Astrocyte of the spinal cord (primary cell): ENCODE results near the gene TNFRSF19.

Source experiments
- DNase-seq: peaks from one replicate; pipeline ENCODE4 v3.0.0; 2011; ENCODE audit warnings: low read depth, low spot score
- H3K4me3 ChIP-seq: 2 replicates; pipeline ENCODE4 v1.5.1; 2011; ENCODE audit warnings: low read depth, mild to moderate bottlenecking, low read length, moderate library complexity
- in situ Hi-C: cut with HindIII; loops from 2 replicates; pipeline ENCODE4 v1.10.0; 2017; ENCODE audit warnings: low sequenced_read_pairs
- TF ChIP-seq, protein P1 (sequence below): IDR thresholded peaks from 2 replicates; pipeline ENCODE4 v1.5.1; 2012; ENCODE audit warnings: low read depth, mild to moderate bottlenecking, low read length, inconsistent platforms

TNFRSF19 gene

DNA sequence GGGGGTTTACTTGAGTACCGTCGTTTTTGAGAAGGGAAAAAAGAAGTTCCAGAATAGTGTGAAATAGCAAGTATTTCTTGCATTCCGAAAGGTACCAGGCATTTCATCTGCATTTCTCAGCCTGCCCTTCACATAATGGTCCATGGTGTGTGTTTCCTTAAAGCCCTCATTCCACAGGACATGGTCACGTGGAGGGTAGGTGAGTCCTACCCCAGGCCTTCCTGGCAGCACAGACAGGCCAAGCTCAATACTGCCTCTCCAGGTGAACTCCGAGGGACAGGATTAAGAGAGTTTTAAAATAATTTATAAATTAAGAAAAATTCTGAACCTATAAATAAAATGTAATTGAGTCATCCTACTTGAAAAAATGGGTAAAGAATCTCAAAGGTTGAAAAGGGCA lies 64.7 kb downstream of the TNFRSF19 start:
- no peak overlapping the region for H3K4me3 ChIP-seq
- in situ Hi-C loops, result no loop called here
- DNase-seq, result no peak
- TF ChIP-seq, protein P1, sequence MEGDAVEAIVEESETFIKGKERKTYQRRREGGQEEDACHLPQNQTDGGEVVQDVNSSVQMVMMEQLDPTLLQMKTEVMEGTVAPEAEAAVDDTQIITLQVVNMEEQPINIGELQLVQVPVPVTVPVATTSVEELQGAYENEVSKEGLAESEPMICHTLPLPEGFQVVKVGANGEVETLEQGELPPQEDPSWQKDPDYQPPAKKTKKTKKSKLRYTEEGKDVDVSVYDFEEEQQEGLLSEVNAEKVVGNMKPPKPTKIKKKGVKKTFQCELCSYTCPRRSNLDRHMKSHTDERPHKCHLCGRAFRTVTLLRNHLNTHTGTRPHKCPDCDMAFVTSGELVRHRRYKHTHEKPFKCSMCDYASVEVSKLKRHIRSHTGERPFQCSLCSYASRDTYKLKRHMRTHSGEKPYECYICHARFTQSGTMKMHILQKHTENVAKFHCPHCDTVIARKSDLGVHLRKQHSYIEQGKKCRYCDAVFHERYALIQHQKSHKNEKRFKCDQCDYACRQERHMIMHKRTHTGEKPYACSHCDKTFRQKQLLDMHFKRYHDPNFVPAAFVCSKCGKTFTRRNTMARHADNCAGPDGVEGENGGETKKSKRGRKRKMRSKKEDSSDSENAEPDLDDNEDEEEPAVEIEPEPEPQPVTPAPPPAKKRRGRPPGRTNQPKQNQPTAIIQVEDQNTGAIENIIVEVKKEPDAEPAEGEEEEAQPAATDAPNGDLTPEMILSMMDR, result no peak

DNA sequence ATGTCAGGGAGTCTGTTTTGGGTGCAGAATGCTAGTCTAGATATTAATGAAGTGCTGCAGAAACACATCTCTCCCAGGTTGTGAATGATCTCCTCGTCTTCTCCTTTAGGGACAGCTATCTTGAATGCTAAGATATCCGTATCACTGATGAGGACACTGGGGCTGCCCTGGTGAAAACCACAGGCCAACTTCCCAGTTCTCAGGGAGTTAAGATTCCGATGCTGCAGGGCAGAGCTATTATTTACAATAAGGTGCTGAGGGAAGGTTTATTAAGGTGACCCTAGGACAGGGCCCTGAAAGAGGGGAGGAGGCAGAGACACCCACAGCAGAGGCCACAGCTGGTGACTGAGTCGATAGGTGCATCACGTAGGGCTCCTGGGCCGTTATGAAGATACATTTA lies 66.1 kb downstream of the TNFRSF19 start:
- in situ Hi-C loops, result no loop called here
- no peak for DNase-seq
- TF ChIP-seq, protein P1, result no peak
- no peak overlapping the region for H3K4me3 ChIP-seq

DNA sequence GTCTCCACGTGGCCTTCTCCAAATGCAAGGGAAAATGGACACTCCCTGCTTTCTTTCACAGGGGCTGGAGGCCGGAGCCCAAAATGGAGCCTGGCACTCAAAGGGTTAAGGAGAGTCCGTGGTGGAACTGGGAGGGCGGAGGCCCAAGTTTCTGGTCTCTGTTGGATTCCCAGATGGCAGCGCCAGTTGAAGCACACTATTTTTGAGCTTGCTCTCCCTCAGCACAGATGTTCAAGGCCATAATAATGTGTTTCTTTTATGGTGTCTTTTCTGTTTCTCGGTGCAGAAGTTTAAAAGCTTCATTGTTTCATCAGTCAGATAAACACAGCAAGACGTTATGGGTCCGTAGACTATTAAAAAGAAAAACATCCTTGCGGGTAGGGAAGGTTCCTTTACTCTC lies 67.6 kb downstream of the TNFRSF19 start:
- TF ChIP-seq, protein P1, result no peak
- DNase-seq, result no peak
- H3K4me3 ChIP-seq, result no peak overlapping the region
- in situ Hi-C loops, result no loop called here

DNA sequence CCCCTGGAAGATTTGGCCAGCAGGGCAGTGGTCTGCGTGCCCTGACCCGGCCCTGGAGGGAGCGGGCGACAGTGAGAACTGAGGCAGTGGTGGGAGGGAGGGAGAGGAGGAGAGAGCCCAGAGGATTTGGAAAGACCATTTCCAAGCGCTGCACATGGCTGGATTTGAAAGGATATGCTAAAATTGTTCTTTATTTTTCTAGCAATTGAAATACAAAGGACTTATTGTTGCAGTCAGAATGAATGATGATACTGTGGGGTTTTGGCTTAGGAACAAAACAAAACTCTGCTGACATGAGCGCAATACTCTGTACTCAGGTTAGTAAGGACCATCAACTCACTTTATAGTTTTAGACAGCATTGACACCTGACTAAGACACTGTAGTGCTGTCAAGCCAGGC lies 69.5 kb downstream of the TNFRSF19 start:
- TF ChIP-seq, protein P1, result no peak
- in situ Hi-C loops, result no loop called here
- H3K4me3 ChIP-seq, result no peak overlapping the region
- no peak for DNase-seq

DNA sequence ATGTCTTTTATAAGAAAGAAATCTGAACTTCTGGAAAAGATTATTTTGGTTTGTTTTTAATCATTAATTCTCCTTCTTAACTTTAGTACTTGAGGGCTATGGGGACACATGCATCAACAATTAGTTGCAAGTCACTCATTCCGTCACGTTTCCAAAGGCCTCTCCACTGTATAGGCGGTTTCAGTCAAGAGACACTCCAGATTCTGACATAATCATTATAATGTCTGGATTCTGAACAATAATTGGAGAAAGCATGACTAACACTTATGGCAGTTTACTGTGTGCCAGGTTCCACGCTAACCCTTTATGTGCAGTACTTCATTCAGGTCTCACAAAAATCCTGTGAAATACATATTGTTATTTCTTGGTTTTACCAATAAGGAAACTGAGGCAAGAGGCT lies 71.9 kb downstream of the TNFRSF19 start:
- TF ChIP-seq, protein P1, result no peak
- in situ Hi-C loops, result no loop called here
- no peak overlapping the region for H3K4me3 ChIP-seq
- DNase-seq, result no peak

DNA sequence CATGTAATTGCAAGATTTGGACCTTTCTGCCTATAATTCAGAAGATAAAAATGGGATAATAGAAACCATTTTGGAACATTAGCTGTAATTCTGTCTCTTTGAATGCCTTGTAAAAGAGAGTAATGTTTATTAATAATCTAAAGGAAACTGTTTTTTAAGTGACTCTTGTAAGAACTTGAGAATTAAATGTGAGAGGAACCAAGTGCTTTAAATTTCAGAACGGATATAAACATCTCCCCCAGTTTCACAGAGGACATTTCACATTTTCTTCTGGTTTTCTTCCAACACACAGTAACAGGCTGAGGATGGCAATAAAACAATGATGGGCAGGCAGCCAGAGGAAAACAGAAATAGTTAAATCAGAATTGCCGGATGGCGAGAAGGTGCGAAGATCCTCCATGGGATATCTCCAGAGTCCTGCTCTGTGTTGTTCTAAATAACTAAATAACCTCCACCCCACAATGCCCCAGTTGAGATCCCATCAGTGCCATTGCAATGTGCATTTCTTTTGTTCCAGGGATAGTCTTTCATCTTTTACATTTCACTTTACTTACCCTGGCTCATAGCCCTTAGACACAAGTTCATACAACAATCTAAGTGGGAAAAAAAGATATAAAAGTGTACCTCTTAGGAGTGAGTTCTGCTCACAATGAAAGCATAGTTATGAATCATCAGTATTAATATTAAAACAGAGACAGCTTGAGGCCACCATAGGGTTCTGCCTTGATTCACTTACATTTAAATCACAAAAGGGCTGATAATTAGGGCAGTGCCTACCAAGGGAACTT lies 73.3 kb downstream of the TNFRSF19 start:
- no peak overlapping the region for H3K4me3 ChIP-seq
- TF ChIP-seq, protein P1, result no peak
- in situ Hi-C loops, result no loop called here
- DNase-seq, result no peak
